Caco-2 (cell line): ENCODE results near the gene PEX5. TPM values are rescaled to one million over a fixed set of nuclear protein-coding genes. Genes with fewer than 3 reads are reported as not detected.

Source experiments
- Bru-seq: library from RNA; stranded (reverse); fragments of 400-500 nt; gene quantifications from one replicate; lab custom pipeline; 2021; lab: Mats Ljungman, UMichigan
- BruChase-seq, 2 experiments: library from RNA; stranded (reverse); fragments of 400-500 nt; gene quantifications; one replicate each; lab custom pipeline; 2021; lab: Mats Ljungman, UMichigan
- BruUV-seq: library from RNA; stranded (reverse); fragments of 400-500 nt; replicated peaks from 2 replicates; lab custom pipeline; 2021; lab: Mats Ljungman, UMichigan
- CTCF ChIA-PET: fragments of 300-600 bp; sonication (Branson Sonifier 250); formaldehyde crosslinking; loops from one replicate; lab custom pipeline; 2022; ENCODE audit warnings: antibody characterized with exemption; lab: Charles Lee
- POLR2A ChIA-PET: fragments of 300-600 bp; sonication (Branson Sonifier 250); formaldehyde crosslinking; loops from one replicate; lab custom pipeline; 2022; ENCODE audit warnings: antibody characterized with exemption; lab: Charles Lee
- DNase-seq, 2 experiments: peaks; one replicate each; pipeline versions ENCODE4 v3.0.0 to v3.0.0-alpha.2; 2020 to 2022
- H3K27me3 ChIP-seq: replicated peaks from 2 replicates; pipeline ENCODE4 v1.6.0; 2011; ENCODE audit warnings: low read length; ENCODE audit not compliant: control insufficient read depth, insufficient read depth
- H3K36me3 ChIP-seq: 2 replicates; pipeline ENCODE4 v1.5.1; 2011; ENCODE audit warnings: low read length; ENCODE audit not compliant: control insufficient read depth, insufficient read depth
- H3K4me1 ChIP-seq: fragments of 250-450 bp; sonication (Bioruptor Pico); 2 replicates; pipeline ENCODE4 v1.5.1; 2020; ENCODE audit warnings: mild to moderate bottlenecking
- H3K4me3 ChIP-seq: 2 replicates; pipeline ENCODE4 v1.5.1; 2011; ENCODE audit warnings: low read depth, mild to moderate bottlenecking, control low read depth, low read length
- H3K9me3 ChIP-seq: fragments of 250-450 bp; sonication (Bioruptor Pico); 2 replicates; pipeline ENCODE4 v1.5.1; 2020; ENCODE audit warnings: mild to moderate bottlenecking, moderate library complexity
- H3K27ac Mint-ChIP-seq: one replicate; pipeline ENCODE4 v1.8.0; 2022; ENCODE audit warnings: mixed read lengths; ENCODE audit not compliant: unreplicated experiment
- H3K27me3 Mint-ChIP-seq: one replicate; pipeline ENCODE4 v1.8.0; 2022; ENCODE audit warnings: mixed read lengths; ENCODE audit not compliant: insufficient read depth, unreplicated experiment
- H3K36me3 Mint-ChIP-seq: one replicate; pipeline ENCODE4 v1.8.0; 2022; ENCODE audit warnings: mild to moderate bottlenecking, mixed read lengths; ENCODE audit not compliant: insufficient read depth, unreplicated experiment
- H3K4me1 Mint-ChIP-seq: one replicate; pipeline ENCODE4 v1.8.0; 2022; ENCODE audit warnings: low read depth, mixed read lengths; ENCODE audit not compliant: unreplicated experiment
- H3K4me3 Mint-ChIP-seq: one replicate; pipeline ENCODE4 v1.8.0; 2022; ENCODE audit warnings: mild to moderate bottlenecking, moderate library complexity, mixed read lengths; ENCODE audit not compliant: unreplicated experiment
- H3K9me3 Mint-ChIP-seq: one replicate; pipeline ENCODE4 v1.8.0; 2022; ENCODE audit warnings: mixed read lengths; ENCODE audit not compliant: unreplicated experiment
- intact Hi-C: fragments of 100-400 bp; cut with micrococcal nuclease; formaldehyde crosslinking; loops from one replicate; pipeline ENCODE4 v1.10.0; 2022; ENCODE audit not compliant: unreplicated experiment
- long read RNA-seq: library from polyadenylated mRNA; stranded (forward); transcript quantifications from one replicate; pipeline ENCODE4 v2.0.0, GENCODE V29; 2022
- total RNA-seq: library from RNA; stranded (reverse); gene quantifications from 2 replicates; pipeline ENCODE4 v1.2.3, GENCODE V29; 2022
- TF ChIP-seq, protein P1 (sequence below), 2 experiments: fragments of 200-600 bp in 1 of 2; IDR thresholded peaks; 1 replicate in 1 of 2; 2 replicates in 1 of 2; pipeline versions ENCODE4 v1.5.1 to v1.8.0; 2011 to 2022; ENCODE audit warnings: antibody characterized with exemption in 1 of 2, control low read depth in 1 of 2, inconsistent platforms in 1 of 2, low read depth in 1 of 2, low read length in 1 of 2, mild to moderate bottlenecking in 1 of 2, moderate library complexity in 1 of 2; ENCODE audit not compliant: insufficient read depth in 1 of 2, severe bottlenecking in 1 of 2, unreplicated experiment in 1 of 2

PEX5 gene
- total RNA-seq (74.5 and 82.7 TPM in 2 replicates), Bru-seq, nascent RNA (percentile 79 among the genes with signal in this experiment), BruChase-seq, experiment 1, labeled RNA remaining after a 2-hour chase (percentile 81 among the genes with signal in this experiment), BruChase-seq, experiment 2, labeled RNA remaining after a 6-hour chase (percentile 88 among the genes with signal in this experiment)
- long read RNA-seq, partial matches to known transcripts = 0 of 10 reads
- long read RNA-seq, other reads (novel, unspliced or antisense) = 8 of 10 reads

DNA sequence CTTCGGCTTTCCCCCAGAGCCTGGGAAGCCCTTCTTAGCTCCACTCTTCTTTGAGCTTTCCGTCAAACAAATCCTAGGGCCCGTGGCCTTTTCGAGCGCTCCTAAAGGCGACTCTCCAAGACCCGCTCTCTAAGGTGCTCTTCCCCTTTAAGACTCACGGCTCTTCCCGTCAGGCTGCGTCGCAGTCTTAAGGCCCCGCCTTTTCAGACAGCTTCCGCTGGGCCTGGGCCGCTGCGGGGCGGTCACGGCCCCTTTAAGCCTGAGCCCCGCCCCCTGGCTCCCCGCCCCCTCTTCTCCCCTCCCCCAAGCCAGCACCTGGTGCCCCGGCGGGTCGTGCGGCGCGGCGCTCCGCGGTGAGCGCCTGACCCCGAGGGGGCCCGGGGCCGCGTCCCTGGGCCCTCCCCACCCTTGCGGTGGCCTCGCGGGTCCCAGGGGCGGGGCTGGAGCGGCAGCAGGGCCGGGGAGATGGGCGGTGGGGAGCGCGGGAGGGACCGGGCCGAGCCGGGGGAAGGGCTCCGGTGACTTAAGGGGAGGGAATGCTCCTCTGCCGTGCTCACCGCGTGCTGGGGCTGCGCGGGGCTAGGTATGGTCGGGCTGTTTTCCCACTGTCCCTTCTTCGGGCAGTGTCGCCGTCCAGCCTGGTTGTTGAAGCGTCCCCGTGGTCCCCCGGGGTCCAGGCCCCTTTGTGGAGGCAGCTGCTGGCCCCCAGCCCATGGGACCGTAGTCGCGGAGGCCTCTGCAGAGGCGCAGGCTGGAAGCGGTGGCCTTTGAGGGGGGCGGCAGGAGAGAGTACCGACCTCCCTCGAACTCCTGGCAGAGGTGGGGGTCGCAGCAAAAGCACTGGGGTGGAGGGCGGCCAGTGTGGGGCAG, at the start of gene PEX5:
PEX5 (plus strand) TSS at position 289 of the 870 bp plus-strand sequence. CDS start 692 bp downstream, outside the sequence.
- peak within 1 kb of the TSS; percentile 93 for H3K4me3 Mint-ChIP-seq
- Histone ChIP-seq H3K4me1 (peaks cover 19% of the 10 kb centered on the region), H3K9me3 (no peaks in the 10 kb centered on the region), H3K36me3 (no peaks in the 10 kb centered on the region), H3K27me3 (no peaks in the 10 kb centered on the region), H3K4me3 (peak within 1 kb of the TSS; percentile 96)
- peaks cover 30% of the 10 kb centered on the region for H3K36me3 Mint-ChIP-seq
- peak; percentile 94 to 95 for DNase-seq
- H3K27ac Mint-ChIP-seq = peak within 1 kb of the TSS; percentile 90
- H3K27me3 Mint-ChIP-seq = peaks cover 4% of the 10 kb centered on the region
- TF ChIP-seq, protein P1, sequence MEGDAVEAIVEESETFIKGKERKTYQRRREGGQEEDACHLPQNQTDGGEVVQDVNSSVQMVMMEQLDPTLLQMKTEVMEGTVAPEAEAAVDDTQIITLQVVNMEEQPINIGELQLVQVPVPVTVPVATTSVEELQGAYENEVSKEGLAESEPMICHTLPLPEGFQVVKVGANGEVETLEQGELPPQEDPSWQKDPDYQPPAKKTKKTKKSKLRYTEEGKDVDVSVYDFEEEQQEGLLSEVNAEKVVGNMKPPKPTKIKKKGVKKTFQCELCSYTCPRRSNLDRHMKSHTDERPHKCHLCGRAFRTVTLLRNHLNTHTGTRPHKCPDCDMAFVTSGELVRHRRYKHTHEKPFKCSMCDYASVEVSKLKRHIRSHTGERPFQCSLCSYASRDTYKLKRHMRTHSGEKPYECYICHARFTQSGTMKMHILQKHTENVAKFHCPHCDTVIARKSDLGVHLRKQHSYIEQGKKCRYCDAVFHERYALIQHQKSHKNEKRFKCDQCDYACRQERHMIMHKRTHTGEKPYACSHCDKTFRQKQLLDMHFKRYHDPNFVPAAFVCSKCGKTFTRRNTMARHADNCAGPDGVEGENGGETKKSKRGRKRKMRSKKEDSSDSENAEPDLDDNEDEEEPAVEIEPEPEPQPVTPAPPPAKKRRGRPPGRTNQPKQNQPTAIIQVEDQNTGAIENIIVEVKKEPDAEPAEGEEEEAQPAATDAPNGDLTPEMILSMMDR (IDR thresholded peaks at IDR 0.05; ENCODE audit: insufficient read depth in 1 of 2, low read depth in 1 of 2, low read length in 1 of 2, severe bottlenecking in 1 of 2, unreplicated experiment in 1 of 2) = no peak
- no peaks in the 10 kb centered on the region for H3K9me3 Mint-ChIP-seq
- H3K4me1 Mint-ChIP-seq = peaks cover 25% of the 10 kb centered on the region
- BruUV-seq = no TSS peak
- CTCF ChIA-PET = interaction anchor here (0.5 to 1.6 kb wide), 6 partner anchors 10 to 316 kb away, joined by 3 to 5 read pairs (median 3); partner anchors contain the start of gene SPSB2
- intact Hi-C loops = no loop called here
- POLR2A ChIA-PET = interaction anchor here (0.6 to 0.7 kb wide), 3 partner anchors 81 to 250 kb away, joined by 3 to 6 read pairs (median 3); no protein-coding TSS in a partner anchor

GRCh38 chr12:7141351-7142005, 48.0 kb upstream of the PEX5 start:
- no peak for DNase-seq
- CTCF ChIA-PET = interaction anchor here (0.7 to 1.8 kb wide), 4 partner anchors 13 to 48 kb away, joined by 3 to 9 read pairs (median 4); partner anchors contain the start of genes C1RL, PEX5 and RBP5
- H3K27me3 ChIP-seq = no peaks in the 10 kb centered on the region
- no peaks in the 10 kb centered on the region for H3K9me3 Mint-ChIP-seq
- TF ChIP-seq, protein P1 (IDR thresholded peaks at IDR 0.05; ENCODE audit: insufficient read depth in 1 of 2, low read depth in 1 of 2, low read length in 1 of 2, severe bottlenecking in 1 of 2, unreplicated experiment in 1 of 2) = no peak
- BruUV-seq = no TSS peak
- H3K36me3 ChIP-seq = no peaks in the 10 kb centered on the region
- no peaks in the 10 kb centered on the region for H3K27me3 Mint-ChIP-seq
- intact Hi-C loops = loop anchor here (1.0 kb wide), 3 partner anchors 47 to 497 kb away; no protein-coding TSS in a partner anchor
- H3K4me1 Mint-ChIP-seq = no peaks in the 10 kb centered on the region
- no peak overlapping the region for H3K4me3 ChIP-seq
- H3K27ac Mint-ChIP-seq = no peak overlapping the region
- H3K36me3 Mint-ChIP-seq = peaks cover 9% of the 10 kb centered on the region
- H3K4me3 Mint-ChIP-seq = no peak overlapping the region
- POLR2A ChIA-PET = interaction anchor here (0.6 kb wide), 1 partner anchor 298 kb away, joined by 3 read pairs; no protein-coding TSS in a partner anchor
- no peaks in the 10 kb centered on the region for H3K4me1 ChIP-seq
- H3K9me3 ChIP-seq = no peaks in the 10 kb centered on the region
